ENCODE measurements around the gene ANKRD40CL. TPM values are rescaled to one million over a fixed set of nuclear protein-coding genes. Genes with fewer than 3 reads are reported as not detected.

The ANKRD40CL gene
- total RNA-seq, 1 experiment from 2014 or later = not detected

DNA sequence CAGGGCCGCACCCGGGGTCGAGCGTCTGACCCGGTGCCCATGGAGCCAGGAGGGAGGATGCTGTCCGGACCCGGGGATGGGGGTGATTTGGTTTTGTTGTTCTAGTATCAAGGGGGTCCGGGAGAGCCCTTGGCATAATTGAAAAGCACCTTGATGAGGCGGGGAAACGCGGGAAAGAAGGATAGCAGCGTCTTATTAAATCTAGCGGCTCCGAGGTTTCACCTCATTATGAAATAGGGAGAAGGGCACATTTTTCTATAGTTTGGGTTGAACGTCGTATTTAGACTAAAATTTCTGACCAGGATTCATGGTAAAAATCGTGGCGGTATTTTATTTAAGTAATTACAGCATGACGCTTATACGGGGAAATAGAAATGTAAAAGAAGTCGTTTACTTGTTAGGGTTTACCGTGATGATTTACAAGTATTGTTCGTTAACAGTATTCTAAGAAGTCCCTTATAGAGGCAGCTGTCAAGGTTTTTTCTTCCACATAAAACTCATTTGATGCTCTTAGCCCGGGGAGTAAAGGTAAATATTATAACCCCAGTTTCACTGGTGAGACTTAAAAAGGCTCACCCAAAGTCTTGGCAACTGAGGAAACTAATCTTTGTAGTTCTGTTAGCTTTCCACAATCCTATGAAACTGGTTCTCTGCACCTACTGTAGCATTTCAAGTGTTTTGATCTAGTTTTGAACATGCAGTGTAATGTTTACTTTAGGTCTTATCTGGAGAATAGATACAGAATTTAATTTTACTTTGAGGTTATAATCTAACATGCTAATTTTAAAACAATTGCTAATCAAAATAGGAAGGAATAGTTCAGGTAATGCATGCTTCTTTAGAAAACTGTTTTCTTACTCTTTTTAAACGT lies 47.2 kb downstream of the ANKRD40CL start:
- ChIA-PET POLR2A (interaction anchor here (1.0 kb wide), 4 partner anchors 10 to 178 kb away, joined by 3 to 5 read pairs (median 4); partner anchors contain the start of gene CACNA1G), CTCF (interaction anchor here (1.0 to 2.1 kb wide), 3 partner anchors 13 to 94 kb away, joined by 5 to 9 read pairs (median 6); no protein-coding TSS in a partner anchor)
- TF ChIP-seq, protein P1, sequence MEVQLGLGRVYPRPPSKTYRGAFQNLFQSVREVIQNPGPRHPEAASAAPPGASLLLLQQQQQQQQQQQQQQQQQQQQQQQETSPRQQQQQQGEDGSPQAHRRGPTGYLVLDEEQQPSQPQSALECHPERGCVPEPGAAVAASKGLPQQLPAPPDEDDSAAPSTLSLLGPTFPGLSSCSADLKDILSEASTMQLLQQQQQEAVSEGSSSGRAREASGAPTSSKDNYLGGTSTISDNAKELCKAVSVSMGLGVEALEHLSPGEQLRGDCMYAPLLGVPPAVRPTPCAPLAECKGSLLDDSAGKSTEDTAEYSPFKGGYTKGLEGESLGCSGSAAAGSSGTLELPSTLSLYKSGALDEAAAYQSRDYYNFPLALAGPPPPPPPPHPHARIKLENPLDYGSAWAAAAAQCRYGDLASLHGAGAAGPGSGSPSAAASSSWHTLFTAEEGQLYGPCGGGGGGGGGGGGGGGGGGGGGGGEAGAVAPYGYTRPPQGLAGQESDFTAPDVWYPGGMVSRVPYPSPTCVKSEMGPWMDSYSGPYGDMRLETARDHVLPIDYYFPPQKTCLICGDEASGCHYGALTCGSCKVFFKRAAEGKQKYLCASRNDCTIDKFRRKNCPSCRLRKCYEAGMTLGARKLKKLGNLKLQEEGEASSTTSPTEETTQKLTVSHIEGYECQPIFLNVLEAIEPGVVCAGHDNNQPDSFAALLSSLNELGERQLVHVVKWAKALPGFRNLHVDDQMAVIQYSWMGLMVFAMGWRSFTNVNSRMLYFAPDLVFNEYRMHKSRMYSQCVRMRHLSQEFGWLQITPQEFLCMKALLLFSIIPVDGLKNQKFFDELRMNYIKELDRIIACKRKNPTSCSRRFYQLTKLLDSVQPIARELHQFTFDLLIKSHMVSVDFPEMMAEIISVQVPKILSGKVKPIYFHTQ (CRISPR knock-in tag; IDR thresholded peaks at IDR 0.05) = no peak
- no peak for TF ChIP-seq NR3C1 (CRISPR knock-in tag; conservative IDR thresholded peaks at IDR 0.05; ENCODE audit: low read depth)
- TF ChIP-seq, protein P2, sequence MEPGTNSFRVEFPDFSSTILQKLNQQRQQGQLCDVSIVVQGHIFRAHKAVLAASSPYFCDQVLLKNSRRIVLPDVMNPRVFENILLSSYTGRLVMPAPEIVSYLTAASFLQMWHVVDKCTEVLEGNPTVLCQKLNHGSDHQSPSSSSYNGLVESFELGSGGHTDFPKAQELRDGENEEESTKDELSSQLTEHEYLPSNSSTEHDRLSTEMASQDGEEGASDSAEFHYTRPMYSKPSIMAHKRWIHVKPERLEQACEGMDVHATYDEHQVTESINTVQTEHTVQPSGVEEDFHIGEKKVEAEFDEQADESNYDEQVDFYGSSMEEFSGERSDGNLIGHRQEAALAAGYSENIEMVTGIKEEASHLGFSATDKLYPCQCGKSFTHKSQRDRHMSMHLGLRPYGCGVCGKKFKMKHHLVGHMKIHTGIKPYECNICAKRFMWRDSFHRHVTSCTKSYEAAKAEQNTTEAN (CRISPR knock-in tag; IDR thresholded peaks at IDR 0.05) = 0 out of 2 replicates have a peak, but pooled peaks have one; percentile 2
- no peak for TF ChIP-seq MLX (CRISPR knock-in tag; IDR thresholded peaks at IDR 0.05)
- no peak for TF ChIP-seq RORB (CRISPR knock-in tag; IDR thresholded peaks at IDR 0.05)
- no peak for TF ChIP-seq ZBTB21 (CRISPR knock-in tag; IDR thresholded peaks at IDR 0.05; ENCODE audit: borderline replicate concordance)
- TF ChIP-seq FOXP1 (CRISPR knock-in tag; IDR thresholded peaks at IDR 0.05; ENCODE audit: borderline replicate concordance) = no peak
- Mint-ChIP-seq H3K9me3 (no peaks in the 10 kb centered on the region), H3K27me3 (ENCODE audit: low read depth) (no peaks in the 10 kb centered on the region), H3K4me1 (peaks cover 26% of the 10 kb centered on the region), H3K27ac (peak overlapping the region; percentile 99), H3K36me3 (peaks cover 9% of the 10 kb centered on the region), H3K4me3 (peak overlapping the region; percentile 96)
- ATAC-seq = no peak
- DNase-seq (ENCODE audit: low spot score) = no peak

- no peaks in the 10 kb centered on the region for H3K9me3 Mint-ChIP-seq
- ATAC-seq (peak; percentile 93), DNase-seq (ENCODE audit: low spot score) (peak; percentile 93)
- ChIA-PET CTCF (interaction anchor here (0.9 to 2.1 kb wide), 4 partner anchors 12 to 169 kb away, joined by 5 to 9 read pairs (median 7); no protein-coding TSS in a partner anchor), POLR2A (interaction anchor here (1.0 kb wide), 4 partner anchors 11 to 177 kb away, joined by 3 to 5 read pairs (median 4); partner anchors contain the start of gene CACNA1G)
- peaks cover 26% of the 10 kb centered on the region for H3K4me1 Mint-ChIP-seq
- H3K27ac Mint-ChIP-seq = peak within 1 kb of the TSS; percentile 99
- peak within 1 kb of the TSS; percentile 96 for H3K4me3 Mint-ChIP-seq
- peaks cover 9% of the 10 kb centered on the region for H3K36me3 Mint-ChIP-seq
- no peaks in the 10 kb centered on the region for H3K27me3 Mint-ChIP-seq (ENCODE audit: low read depth)
- peak; percentile 75; the same call in 1 of the 2 replicates for TF ChIP-seq FOXP1 (CRISPR knock-in tag; IDR thresholded peaks at IDR 0.05; ENCODE audit: borderline replicate concordance)
- TF ChIP-seq, protein P3, sequence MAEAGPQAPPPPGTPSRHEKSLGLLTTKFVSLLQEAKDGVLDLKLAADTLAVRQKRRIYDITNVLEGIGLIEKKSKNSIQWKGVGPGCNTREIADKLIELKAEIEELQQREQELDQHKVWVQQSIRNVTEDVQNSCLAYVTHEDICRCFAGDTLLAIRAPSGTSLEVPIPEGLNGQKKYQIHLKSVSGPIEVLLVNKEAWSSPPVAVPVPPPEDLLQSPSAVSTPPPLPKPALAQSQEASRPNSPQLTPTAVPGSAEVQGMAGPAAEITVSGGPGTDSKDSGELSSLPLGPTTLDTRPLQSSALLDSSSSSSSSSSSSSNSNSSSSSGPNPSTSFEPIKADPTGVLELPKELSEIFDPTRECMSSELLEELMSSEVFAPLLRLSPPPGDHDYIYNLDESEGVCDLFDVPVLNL (CRISPR knock-in tag; IDR thresholded peaks at IDR 0.05; ENCODE audit: borderline replicate concordance, low read depth) = 0 out of 2 replicates have a peak, but pooled peaks have one; percentile 57
- TF ChIP-seq PREB (CRISPR knock-in tag; IDR thresholded peaks at IDR 0.05; ENCODE audit: borderline replicate concordance) = peak; percentile 42; the same call in 1 of the 2 replicates
- TF ChIP-seq E2F5 (CRISPR knock-in tag; IDR thresholded peaks at IDR 0.05) = peak; percentile 51; the same call in 1 of the 2 replicates
- TF ChIP-seq GABPB1 (CRISPR knock-in tag; IDR thresholded peaks at IDR 0.05) = peak; percentile 77; the same call in 1 of the 2 replicates
- peak; percentile 88; the same call in 1 of the 2 replicates for TF ChIP-seq ARID4B (CRISPR knock-in tag; IDR thresholded peaks at IDR 0.05; ENCODE audit: borderline replicate concordance)
- TF ChIP-seq, protein P1 (CRISPR knock-in tag; IDR thresholded peaks at IDR 0.05) = no peak
Observed at GRCh38 chr17:50719144-50719923, 48.0 kb downstream of the ANKRD40CL start, which contains the start of gene LUC7L3. Gene LUC7L3, plus strand, starts transcription at chr17:50719603. Its CDS starts 130 bp downstream, at chr17:50719733.
